GM12801 (cell line): ENCODE data around the gene GALNTL6.

Experiments
- CTCF ChIP-seq: IDR thresholded peaks from one replicate; pipeline ENCODE4 v1.5.1; 2011; ENCODE audit warnings: control low read depth; ENCODE audit not compliant: insufficient read length; ENCODE audit errors: extremely low read depth

GALNTL6 gene

GRCh38 chr4:172129593-172129992 lies 316.4 kb downstream of the GALNTL6 start:
- no peak for TF ChIP-seq CTCF

- TF ChIP-seq CTCF, result no peak
Observed at GRCh38 chr4:172134521-172134920, 321.3 kb downstream of the GALNTL6 start.

- TF ChIP-seq CTCF, result no peak
Observed at GRCh38 chr4:172141025-172141424, 327.8 kb downstream of the GALNTL6 start.

GRCh38 chr4:172142281-172142741 lies 329.1 kb downstream of the GALNTL6 start:
- no peak for TF ChIP-seq CTCF

- TF ChIP-seq CTCF, result no peak
Observed at GRCh38 chr4:172143605-172144314, 330.6 kb downstream of the GALNTL6 start.

GRCh38 chr4:172147687-172148086 lies 334.5 kb downstream of the GALNTL6 start:
- TF ChIP-seq CTCF, result no peak

- no peak for TF ChIP-seq CTCF
Observed at GRCh38 chr4:172149329-172149728, 336.1 kb downstream of the GALNTL6 start.
